ENCODE results near the gene MRPL3.

GRCh38 chr3:131470377-131470776, 32.4 kb downstream of the MRPL3 start:
- TF ChIP-seq CTCF (IDR thresholded peaks at IDR 0.05) (no peak), POLR2A (IDR thresholded peaks at IDR 0.05) (no peak)
